PFSK-1 (cell line): Measurements from ENCODE around the gene KCTD16.

Experiments used
- POLR2AphosphoS5 ChIP-seq: IDR thresholded peaks from 2 replicates; pipeline ENCODE4 v1.6.1; 2012; ENCODE audit warnings: low read depth, mild to moderate bottlenecking, control low read depth, low read length, moderate library complexity
- TAF1 ChIP-seq: IDR thresholded peaks from 2 replicates; pipeline ENCODE4 v1.6.1; 2012; ENCODE audit warnings: low read length, control low read depth, borderline replicate concordance; ENCODE audit not compliant: insufficient read depth

GRCh38 chr5:144365885-144366284 lies 195.2 kb downstream of the KCTD16 start:
- TF ChIP-seq POLR2AphosphoS5 (no peak), TAF1 (no peak)
